C1 segment of cervical spinal cord (tissue), 14 donors: Measurements from ENCODE around the gene STX19.
"Not testable (repeated sequence)": the region's sequence is repeated elsewhere in the genome, so short reads cannot be mapped to it uniquely, and the experiment has no call there.

Experiments
- DNase-seq, 14 donors: peaks; one replicate each; lab custom pipeline; 2025; lab: John Stamatoyannopoulos, UW

The STX19 gene, protein sequence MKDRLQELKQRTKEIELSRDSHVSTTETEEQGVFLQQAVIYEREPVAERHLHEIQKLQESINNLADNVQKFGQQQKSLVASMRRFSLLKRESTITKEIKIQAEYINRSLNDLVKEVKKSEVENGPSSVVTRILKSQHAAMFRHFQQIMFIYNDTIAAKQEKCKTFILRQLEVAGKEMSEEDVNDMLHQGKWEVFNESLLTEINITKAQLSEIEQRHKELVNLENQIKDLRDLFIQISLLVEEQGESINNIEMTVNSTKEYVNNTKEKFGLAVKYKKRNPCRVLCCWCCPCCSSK

DNA sequence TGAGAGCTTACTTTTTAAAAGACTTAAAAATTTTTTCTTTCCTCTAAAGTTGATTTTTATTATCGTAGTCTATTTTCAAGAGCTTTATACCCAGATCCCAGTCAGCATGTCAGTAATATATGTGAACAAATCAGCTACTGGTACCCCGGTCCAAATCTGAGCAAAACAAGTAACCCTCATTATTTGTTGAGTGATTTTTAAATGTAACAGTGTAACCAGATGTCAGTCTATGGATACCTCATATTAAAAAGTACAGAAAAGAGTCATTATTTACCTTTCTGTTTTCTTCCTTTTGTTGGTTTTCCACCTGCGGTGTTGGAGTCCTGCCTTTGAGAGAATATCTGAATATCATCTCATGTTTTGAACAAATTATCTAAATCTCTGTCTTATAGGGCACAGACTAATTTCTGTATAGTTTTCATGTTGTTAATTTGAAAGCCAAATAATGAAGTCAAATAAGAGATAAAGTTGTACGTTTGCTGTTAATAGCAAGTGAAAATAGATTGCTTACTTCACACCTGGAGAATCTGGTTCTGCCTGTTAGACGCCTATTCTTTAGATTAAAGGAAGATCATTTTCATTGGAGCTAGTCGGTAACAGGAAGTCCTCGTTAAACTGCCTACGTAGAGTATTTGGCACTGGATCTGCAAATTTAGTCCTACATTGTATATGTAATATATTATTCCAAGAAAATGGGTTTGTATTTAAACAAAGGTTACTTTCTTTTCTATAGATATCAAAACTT lies at the start of gene STX19:
Gene STX19, minus strand, starts transcription at position 505 of the 745 bp plus-strand sequence. CDS start 13,328 bp downstream, outside the sequence.
- no peak for DNase-seq

DNA sequence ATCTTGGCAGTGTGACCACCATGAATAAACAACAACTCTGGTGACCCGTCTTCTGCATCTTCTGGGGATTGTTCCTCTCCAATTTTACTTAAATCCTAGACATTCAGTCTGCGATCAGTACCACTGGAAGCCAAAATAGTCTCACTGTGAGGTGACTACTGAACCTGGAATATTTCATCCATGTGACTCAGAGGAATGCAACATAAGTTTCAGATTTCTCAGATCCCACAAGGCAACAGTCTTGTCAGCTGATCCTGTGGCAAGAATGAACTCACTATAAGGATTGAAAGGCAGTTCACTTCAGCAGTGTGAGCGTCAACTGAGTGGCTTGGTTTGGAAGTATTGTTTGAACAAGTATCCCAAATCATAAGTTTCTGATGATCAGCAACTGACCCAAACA lies 47.7 kb upstream of the STX19 start:
- DNase-seq: no peak

DNA sequence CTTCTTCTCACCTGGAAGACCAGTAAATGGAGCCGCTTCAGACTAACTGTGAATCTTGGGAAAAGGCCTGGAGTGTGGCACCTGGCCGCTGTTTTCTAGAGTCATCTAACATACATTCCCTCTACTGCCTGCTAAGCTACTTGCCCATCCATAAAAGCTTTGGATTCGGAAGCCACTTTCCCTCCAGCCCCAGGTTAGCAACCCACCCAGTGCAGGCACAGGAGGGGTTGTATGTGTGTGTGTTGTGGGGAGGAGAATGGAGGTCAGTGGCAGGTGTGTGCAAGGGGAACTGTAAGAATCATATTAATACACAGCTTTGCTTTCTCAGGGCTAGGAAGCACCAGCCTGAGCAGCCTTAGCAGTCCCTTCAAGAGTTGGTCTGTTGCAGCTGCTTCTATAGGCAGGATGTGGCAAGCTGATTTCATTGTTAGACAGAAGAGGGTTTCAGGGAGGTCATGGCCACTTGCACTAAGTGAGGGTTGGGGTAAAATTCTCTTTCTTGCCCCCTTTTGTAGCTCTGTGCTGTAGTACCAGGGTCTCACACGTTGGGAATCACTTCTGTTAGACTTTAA lies 43.4 kb upstream of the STX19 start:
- no peak for DNase-seq

DNA sequence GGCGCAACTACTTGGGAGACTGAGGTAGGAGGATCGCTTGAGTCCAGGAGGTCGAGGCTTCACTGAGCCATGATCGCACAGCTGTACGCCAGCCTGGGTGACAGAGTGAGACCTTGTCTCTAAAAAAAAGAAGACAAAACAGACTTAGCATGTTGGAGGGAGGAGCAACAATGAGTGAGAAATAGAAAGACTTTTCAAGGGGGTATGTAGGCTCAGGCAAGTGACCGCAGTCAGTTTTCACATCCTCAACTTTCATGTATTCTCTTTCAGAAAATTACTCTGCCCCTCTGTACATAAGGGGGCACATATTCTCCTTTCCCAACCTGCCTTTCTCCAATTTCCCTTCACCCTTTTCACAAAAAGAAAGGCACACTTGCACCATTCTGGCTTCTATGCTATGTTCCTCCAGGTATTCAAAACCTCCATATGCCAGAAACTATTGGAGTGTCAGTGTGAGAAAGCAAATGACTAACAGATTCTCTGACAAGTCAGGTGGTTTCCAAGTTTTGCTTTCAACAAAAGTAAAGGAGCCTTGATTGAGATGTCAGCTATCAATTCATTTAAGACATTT lies 42.0 kb upstream of the STX19 start:
- no peak for DNase-seq

DNA sequence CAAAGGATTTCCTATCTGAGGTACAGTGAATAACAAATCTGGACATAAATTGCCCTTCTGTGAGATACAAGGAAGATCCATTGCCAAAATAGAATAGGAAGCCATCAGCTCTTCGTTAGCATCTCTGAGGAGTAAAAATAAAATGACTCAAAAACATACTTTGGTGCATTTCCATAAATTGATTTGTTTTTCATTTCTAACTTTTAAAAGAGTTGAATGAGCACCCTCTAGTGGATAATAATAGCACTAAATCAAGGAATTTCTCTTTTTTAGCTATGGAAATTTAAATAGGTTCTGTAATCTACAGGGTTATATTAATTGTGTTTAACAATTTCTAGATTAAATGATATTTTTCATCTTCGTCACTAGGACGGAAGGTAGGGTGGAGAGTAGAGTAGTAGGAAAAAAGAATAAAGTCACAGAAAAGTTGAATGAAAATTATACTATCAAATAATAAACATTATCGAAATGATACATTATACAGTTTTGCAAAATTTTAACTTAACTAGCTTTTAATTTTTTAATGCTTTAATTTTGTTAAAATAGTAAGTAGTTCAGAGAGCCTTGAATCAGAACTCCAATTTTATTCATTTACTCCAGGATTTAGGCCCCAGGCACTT lies 40.9 kb upstream of the STX19 start:
- no peak for DNase-seq

DNA sequence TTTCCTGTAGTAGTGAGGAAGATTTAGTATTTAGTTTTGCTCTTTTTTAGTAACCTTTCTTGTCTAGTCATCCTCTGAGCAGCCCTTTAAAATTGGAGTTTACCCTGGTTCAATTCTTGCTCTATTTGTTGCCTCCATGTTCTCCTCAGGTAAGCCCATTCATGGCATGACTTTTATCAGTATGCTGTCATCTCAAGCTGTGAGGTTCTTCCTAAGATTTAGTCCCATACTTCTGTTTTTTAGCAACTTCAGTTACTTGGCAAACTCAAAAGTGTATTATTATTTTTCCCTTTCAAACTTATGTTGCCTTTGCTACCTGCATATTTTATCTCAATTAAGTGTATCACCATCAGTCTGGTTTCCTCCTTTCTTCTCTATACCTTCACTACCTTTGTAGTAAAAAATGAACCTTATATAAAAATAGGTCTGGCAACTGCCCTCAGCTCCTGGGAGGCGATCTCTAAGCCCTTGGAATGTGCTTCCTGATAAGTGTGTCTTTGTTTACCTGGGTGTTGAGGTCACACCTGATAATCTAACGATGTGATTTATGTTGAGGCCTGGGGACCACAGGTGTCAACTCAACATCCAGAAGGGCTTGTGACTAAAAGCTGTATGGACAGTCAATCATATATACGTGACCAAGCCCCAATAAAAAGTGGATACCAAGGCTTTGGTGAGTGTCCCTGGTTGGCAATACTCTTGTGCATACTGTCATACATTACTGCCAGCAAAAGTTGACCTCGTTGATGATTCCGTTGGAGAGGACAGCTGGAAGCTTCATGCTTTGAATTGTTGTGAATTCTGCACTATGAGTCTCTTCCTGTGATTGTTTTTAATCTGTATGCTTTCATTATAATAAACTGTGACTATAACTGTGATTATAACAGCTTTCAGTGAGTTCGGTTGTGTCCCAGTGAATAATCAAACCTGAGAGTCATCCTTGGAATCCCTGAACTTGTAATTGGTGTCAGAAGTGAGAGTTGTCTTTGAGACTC lies 38.4 kb upstream of the STX19 start:
- no peak for DNase-seq

DNA sequence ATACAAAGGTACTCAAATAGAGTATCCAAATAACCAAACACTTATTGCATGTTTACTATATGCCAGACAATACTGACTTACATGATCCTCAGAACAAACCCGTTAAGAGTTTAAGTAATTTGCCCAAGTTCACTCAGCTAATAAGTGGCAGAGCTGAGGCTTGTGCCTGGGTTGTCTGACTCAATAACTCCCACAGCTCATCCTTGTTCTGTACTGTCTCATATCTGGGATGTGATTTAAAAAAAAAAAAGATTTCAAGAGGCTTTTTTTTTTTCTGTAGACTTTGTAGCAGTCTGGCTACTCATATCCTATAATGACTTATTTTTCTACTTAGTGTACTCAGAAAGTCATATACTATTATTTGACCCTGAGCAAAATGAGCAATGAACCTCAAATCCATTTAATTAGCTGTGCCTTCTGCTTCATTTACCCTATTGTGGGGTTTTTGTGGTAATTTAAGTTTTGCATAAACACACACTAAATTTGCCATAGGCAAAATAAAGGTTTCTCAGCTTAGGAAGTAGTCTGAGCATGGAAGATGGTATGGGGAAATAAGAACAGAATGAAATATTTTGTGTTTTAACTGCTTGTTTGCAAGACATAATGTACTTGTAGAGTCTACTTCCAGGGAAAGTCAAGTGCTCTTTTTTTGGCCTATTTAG lies 37.6 kb upstream of the STX19 start:
- DNase-seq: no peak

DNA sequence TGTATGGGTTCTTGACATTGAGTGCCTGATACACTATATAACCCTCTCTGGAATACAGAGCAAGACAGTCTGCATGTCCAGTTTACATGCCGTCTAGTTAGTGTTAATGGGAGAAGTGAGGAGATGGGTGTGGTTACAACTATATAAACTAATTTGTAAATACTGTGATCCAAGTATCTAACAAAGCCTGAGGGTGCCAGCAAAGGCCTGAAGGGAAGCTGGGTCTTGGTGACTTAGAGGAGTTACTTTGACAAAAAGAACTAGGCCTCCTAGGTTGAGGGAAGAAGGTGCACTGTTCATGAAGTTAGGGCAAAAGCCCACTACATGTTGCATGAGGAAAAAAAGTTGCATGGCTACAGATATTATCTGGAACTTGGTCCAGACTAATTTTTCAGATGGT lies 36.7 kb upstream of the STX19 start:
- no peak for DNase-seq

DNA sequence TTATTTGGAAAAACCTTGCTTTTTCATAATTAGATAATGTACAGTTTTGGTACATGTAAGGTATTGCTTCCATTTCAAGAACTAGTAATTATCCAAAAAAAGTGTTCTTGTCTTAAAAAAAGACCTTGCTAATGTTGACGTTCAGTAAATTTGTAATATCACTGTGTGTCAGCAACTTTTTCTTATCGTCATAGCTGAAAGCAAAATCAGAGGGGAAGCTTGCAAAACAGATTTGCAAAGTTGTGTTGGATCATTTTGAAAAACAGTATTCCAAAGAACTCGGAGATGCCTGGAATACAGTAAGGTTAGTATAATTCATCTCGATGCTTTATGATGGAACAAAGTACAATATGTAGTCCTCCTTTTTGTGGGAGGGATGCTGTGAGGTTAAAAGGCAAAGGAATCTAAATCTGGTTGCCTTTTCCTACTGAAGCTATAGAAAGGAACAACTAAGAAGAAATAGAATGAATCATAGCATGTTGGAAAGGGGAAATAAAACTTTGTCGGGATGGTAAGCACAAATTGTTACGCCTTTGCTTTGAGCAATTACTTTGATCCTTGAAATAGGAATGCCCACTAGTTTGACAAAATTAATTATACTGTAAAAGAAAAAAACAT lies 36.0 kb upstream of the STX19 start:
- no peak for DNase-seq

DNA sequence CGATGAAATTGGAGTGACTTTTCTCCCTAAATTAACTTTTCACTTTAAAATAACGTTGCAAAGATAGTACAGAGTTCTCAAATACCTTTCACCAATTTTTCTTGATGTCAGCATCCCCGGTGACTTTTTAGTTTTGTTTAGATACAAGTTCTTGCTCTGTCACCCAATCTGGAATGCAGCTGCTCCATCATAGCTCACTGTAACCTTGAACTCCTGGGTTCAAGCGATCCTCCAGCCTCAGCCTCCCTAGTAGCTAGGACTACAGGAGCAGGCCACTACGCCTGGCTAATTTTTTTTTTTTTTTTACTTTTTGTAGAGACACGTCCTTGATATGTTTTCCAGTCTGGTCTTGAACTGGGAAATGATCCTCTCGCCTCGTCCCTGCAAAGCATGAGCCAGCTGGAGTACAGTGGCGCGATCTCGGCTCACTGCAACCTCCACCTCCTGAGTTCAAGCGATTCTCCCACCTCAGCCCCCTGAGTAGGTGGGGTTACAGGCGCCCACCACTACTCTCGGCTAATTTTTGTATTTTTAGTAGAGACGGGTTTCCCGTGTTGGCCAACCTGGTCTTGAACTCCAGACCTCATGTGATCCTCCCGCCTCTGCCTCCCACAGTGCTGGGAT lies 35.2 kb upstream of the STX19 start:
- no peak for DNase-seq

DNA sequence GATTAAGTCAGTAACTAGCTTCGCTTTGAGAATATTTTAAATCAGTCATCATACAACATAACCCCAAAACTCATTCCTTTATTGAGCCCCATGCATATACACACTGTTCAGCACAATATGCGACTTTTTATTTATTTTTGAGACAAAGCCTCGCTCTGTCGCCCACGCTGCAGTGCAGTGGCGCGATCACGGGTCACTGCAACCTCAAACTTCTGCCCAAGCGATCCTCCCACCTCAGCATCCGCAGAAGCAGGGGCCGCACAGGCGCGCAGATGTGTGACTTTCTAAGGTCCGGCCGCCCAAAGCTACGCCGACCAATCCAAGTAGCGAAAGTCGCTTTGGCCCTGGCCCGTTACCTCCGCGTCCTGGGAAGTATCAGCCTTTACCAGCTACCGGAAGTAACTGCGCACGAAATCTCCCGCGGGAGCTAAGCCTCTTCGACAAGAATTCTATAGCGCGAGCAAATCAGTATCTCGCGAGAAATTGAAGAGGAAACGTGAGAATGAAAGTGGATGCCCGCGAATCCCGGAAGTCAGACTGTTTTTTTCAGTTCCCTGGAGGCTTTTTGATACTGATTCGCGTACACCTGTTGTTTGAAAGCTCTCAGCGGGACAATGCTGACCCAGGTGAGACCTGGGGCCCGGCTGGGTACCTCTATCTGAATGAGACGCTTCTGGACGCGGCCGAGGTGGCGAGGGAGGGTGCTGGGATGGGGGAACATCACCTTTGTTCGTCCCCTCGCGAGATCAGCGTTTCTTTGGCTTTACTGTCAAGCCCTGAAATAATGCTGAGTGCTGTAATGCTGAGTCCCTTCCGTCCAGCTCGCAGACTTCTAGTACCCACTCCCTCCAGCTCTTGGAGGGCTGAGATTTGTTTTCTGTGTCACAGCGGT lies 34.4 kb upstream of the STX19 start, which contains the start of the genes DHFR2 and NSUN3:
Gene DHFR2, minus strand, starts transcription at position 404 of the 892 bp plus-strand sequence. CDS start 1,405 bp downstream, outside the sequence.
Gene NSUN3, plus strand, starts transcription at position 549 of the 892 bp plus-strand sequence. Its CDS starts 66 bp downstream, at position 615.
- DNase-seq: peak; percentile 33 to 92 (median 82)

DNA sequence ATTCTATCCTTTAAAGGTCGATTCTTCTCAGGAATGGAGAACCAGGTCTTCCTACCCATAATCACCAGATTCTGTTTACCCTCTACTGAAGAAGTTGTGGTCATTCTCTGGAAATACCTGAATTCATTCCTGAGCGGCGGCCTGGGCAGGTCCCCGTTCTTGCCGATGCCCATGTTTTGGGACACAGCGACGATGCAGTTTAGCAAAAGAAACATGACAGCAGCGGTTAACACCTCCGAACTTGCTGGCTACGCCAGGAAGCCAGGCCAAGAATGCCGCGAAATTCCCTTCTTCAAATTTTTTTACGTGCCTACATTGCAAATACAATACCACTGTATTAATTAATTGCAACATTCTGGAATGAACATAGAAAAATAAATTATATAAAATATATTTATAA lies 32.9 kb upstream of the STX19 start:
- DNase-seq: no peak

DNA sequence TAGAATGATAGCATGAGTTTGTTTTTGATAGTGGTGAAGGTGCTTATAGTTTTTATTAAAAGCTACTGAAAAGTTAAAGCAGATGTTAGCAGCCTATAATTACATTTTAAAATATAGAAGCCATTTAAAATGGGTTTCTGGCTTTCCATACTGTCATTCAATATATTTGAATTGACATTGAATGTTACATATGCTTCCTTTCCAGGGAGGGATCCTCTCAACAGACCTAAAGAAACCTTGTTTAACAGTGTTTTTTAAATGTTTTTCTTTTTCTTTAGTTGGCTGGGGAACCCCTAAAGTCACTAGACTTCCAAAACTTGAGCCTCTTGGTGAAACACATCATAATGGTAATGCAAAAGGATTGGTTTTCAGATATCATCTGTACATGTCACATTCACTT lies 22.1 kb upstream of the STX19 start:
- no peak for DNase-seq

DNA sequence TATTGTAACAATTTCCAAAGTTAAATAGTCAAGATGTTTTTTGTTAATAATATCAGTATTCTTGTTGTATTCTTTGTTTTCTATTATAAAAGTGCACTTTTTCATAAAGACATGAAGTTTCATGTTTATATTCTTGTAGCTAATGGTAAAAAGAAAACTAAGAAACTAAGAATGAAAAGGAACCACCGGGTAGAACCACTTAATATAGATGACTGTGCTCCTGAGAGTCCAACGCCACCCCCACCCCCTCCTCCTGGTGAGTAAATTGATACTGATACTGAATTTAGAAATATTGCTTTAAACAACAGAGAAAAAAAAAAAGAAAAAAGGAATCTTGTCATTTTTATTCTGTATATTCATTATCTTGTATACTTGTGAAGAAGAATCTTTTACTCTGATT lies 20.9 kb upstream of the STX19 start:
- no peak for DNase-seq

DNA sequence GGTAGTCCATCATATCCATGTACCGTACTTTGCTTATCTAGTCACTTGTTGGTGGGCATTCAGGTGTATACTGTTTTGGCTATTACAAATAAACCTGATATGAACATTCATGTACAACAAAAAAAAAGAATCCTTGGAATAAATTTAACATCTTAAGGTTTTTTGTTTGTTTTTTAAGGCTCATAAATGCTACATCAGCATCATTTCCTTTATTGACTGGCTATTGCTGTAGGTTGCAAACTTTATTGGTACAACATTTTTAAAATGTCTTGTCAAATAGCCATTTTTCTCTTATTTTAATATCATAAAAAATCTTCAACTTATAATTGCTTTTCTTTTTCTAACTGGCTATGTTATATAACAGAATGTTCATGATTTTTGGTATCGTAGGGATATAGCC lies 18.1 kb upstream of the STX19 start:
- no peak for DNase-seq

DNA sequence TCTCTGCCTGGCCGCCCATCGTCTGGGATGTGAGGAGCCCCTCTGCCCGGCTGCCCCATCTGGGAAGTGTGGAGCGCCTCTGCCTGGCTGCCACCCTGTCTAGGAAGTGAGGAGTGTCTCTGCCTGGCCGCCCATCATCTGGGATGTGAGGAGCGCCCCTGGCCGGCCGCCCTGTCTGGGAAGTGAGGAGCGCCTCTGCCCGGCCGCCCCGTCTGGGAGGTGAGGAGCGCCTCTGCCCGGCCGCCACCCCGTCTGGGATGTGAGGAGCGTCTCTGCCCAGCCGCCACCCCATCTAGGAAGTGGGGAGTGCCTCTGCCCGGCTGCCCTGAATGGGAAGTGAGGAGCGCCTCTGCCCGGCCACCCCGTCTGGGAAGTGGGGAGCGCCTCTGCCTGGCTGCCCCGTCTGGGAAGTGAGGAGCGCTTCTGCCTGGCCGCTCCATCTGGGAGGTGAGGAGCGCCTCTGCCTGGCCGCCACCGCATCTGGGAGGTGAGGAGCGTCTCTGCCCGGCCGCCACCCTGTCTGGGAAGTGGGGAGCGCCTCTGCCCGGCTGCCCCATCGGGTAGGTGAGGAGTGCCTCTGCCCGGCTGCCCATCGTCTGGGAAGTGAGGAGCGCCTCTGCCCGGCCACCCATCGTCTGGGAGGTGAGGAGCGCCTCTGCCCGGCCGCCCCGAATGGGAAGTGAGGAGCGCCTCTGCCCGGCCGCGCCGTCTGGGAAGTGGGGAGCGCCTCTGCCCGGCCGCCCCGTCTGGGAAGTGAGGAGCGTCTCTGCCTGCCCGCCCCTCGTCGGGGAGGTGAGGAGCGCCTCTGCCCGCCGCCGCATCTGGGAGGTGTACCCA lies 15.9 kb upstream of the STX19 start:
- not testable (repeated sequence) for DNase-seq

DNA sequence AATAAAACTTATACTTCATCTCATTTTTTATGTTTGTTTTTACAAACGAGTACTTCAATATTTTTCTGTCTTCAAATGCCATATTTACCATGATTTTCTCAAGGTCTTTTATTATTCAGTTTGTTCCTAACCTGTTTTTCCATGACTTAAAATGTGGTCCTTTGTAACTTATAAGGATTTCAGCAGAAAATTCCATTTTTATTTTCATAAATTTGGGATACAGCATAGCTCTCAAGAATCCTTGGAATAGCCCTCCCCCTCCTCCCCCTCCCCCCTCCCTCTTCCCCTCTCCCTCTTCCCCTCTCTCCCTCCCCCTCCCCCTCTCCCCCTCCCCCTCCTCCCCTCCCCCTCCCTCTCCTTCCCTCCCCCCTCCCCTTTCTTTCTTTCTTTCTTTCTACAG lies 14.9 kb upstream of the STX19 start:
- no peak for DNase-seq
